ENCODE results near the gene CASQ1. TPM values are rescaled to one million over a fixed set of nuclear protein-coding genes. Genes with fewer than 3 reads are reported as not detected.
A peak's percentile ranks its signal among the peaks of the same experiment; 100 is the strongest.

The CASQ1 gene
- total RNA-seq, 4 donors from 2014 or later: 0.95 TPM; not detected in 3

- Histone ChIP-seq H3K27ac (peak overlapping the region; percentile 34 to 83 (median 64)), H3K4me3 (no peak overlapping the region), H3K27me3 (no peaks in the 10 kb centered on the region), H3K9me3 (no peaks in the 10 kb centered on the region), H3K4me1 (peaks cover 28 to 85% (median 37%) of the 10 kb centered on the region in 3 donors), H3K36me3 (peaks cover 28 to 99% (median 41%) of the 10 kb centered on the region in 3 donors)
- intact Hi-C loops (cut with DNase I): no loop called here
- DNase-seq: no peak
- 66 to 68% methylated on average over 3 of the region's 3 CpGs for WGBS, 2 donors
- TF ChIP-seq POLR2A (IDR thresholded peaks at IDR 0.05) (no peak), CTCF (IDR thresholded peaks at IDR 0.05) (no peak)
Measured at GRCh38 chr1:160214481-160215140, 24.2 kb downstream of the CASQ1 start.

- H3K9me3 ChIP-seq: no peaks in the 10 kb centered on the region
- no peaks in the 10 kb centered on the region for H3K27me3 ChIP-seq
- H3K4me1 ChIP-seq: peaks cover 18 to 73% (median 25%) of the 10 kb centered on the region in 3 donors
- no peak for DNase-seq
- H3K4me3 ChIP-seq: no peak overlapping the region
- TF ChIP-seq CTCF (IDR thresholded peaks at IDR 0.05): no peak
- intact Hi-C loops (cut with DNase I): no loop called here
- H3K36me3 ChIP-seq: peaks cover 28 to 100% (median 41%) of the 10 kb centered on the region in 3 donors
- peak overlapping the region; percentile 12 to 83 (median 72) for H3K27ac ChIP-seq
Measured at GRCh38 chr1:160216301-160216700, 25.9 kb downstream of the CASQ1 start.

GRCh38 chr1:160217481-160218051 is 27.2 kb downstream of the CASQ1 start:
- Histone ChIP-seq H3K9me3 (no peaks in the 10 kb centered on the region), H3K27ac (peak overlapping the region; percentile 64 to 83 (median 80)), H3K36me3 (peaks cover 28 to 100% (median 39%) of the 10 kb centered on the region in 3 donors), H3K4me3 (no peak overlapping the region), H3K27me3 (no peaks in the 10 kb centered on the region), H3K4me1 (peaks cover 18 to 73% (median 25%) of the 10 kb centered on the region in 3 donors)
- TF ChIP-seq CTCF (IDR thresholded peaks at IDR 0.05): no peak
- TF ChIP-seq POLR2A (IDR thresholded peaks at IDR 0.05): no peak
- WGBS, 2 donors: 36 to 75% methylated on average over 3 to 6 of the region's 10 CpGs
- DNase-seq: no peak
- intact Hi-C loops (cut with DNase I): no loop called here

GRCh38 chr1:160219062-160219929 is 28.9 kb downstream of the CASQ1 start:
- WGBS, 2 donors: 18 to 26% methylated on average over 4 of the region's 4 CpGs
- intact Hi-C loops (cut with DNase I): no loop called here
- peak in 5 of 6 experiments; percentile 37 to 55 (median 44) for TF ChIP-seq CTCF (IDR thresholded peaks at IDR 0.05)
- no peak for TF ChIP-seq POLR2A (IDR thresholded peaks at IDR 0.05)
- Histone ChIP-seq H3K27me3 (no peaks in the 10 kb centered on the region), H3K36me3 (peaks cover 18 to 100% (median 38%) of the 10 kb centered on the region in 3 donors), H3K4me1 (peaks cover 13 to 58% (median 25%) of the 10 kb centered on the region in 3 donors), H3K27ac (peak overlapping the region; percentile 30 to 83 (median 80)), H3K9me3 (no peaks in the 10 kb centered on the region), H3K4me3 (no peak overlapping the region)
- DNase-seq: no peak
